ENCODE measurements around the gene ZNF770. TPM values are rescaled to one million over a fixed set of nuclear protein-coding genes. Genes with fewer than 3 reads are reported as not detected.

The ZNF770 gene
- total and polyA plus RNA-seq, 2 of the 4 experiments (the other 2 are of a cell fraction), result 9.4 to 26.5 TPM

DNA sequence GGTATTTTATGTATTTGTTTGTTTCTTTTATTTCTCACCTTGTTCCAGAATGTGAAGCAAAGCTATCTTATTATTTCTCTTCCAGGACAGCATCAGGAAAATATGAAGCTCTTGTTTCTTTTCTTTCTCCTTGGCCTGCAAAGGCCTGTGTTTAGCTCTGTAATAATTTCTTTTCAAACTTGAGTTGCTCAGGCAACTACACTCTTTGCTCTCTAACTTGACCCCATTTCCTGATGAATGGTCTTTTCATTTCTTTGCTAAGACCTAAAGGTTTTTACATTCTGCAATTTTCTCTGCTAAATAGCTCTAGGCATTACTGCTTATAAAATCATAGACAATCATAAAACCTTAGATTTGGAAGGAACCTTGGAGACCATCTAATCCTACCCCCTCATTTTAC is 26.2 kb upstream of the ZNF770 start:
- CTCF ChIA-PET, result interaction anchor here (1.0 kb wide), 1 partner anchor 14 kb away, joined by 4 read pairs; no protein-coding TSS in a partner anchor

More for the DNA sequence above, 26.2 kb upstream of the ZNF770 start:
- no peak overlapping the region for H3K4me2 ChIP-seq (ENCODE audit: low read depth, low read length)
- H3K4me3 ChIP-seq (ENCODE audit: insufficient read depth, low read depth, low read length), result no peak overlapping the region
- H2AFZ ChIP-seq (replicated peaks; ENCODE audit: low read length, poor library complexity), result no peak overlapping the region
- no peak overlapping the region for H2BK20ac ChIP-seq (ENCODE audit: low read depth, low read length)
- H3K9me1 ChIP-seq (ENCODE audit: insufficient read depth, low read length), result no peaks in the 10 kb centered on the region
- ATAC-seq (ENCODE audit: low read depth) (no peak), DNase-seq (no peak)
- intact Hi-C loops (cut with micrococcal nuclease) (no loop called here), in situ Hi-C loops (cut with MboI; ENCODE audit: low sequenced_read_pairs) (no loop called here), dilution Hi-C loops (cut with HindIII; ENCODE audit: low sequenced_read_pairs, unreplicated experiment) (no loop called here)
- H3K56ac ChIP-seq (ENCODE audit: extremely low read depth, insufficient read depth, low read length), result no peak overlapping the region
- H4K91ac ChIP-seq (ENCODE audit: insufficient read depth, low read depth, low read length), result no peak overlapping the region
- no peaks in the 10 kb centered on the region for H3K36me3 ChIP-seq (ENCODE audit: control insufficient read depth, insufficient read depth, low read length)
- H2BK120ac ChIP-seq (ENCODE audit: low read depth, low read length), result no peak overlapping the region
- no peak overlapping the region for H4K5ac ChIP-seq (ENCODE audit: low read depth, low read length)
- H4K20me1 ChIP-seq (ENCODE audit: insufficient read depth, low read length), result no peaks in the 10 kb centered on the region
- no peak overlapping the region for H3K18ac ChIP-seq (ENCODE audit: low read depth, low read length)
- H4K8ac ChIP-seq (ENCODE audit: low read depth in 2 of 2, low read length in 2 of 2), result no peak overlapping the region
- no peak overlapping the region for H3K4ac ChIP-seq (ENCODE audit: low read depth, low read length)
- H2BK15ac ChIP-seq (ENCODE audit: low read depth, low read length), result no peak overlapping the region
- H2AK5ac ChIP-seq (ENCODE audit: low read depth, low read length), result no peak overlapping the region
- no TSS peak for BruUV-seq (replicated peaks)
- H3K9ac ChIP-seq (ENCODE audit: low read depth, low read length), result no peak overlapping the region
- no peak for TF ChIP-seq SMC3 (IDR thresholded peaks at IDR 0.05; ENCODE audit: low read depth, low read length)
- no peak for TF ChIP-seq RAD21 (IDR thresholded peaks at IDR 0.05; ENCODE audit: low read length)
- TF ChIP-seq CHD1 (IDR thresholded peaks at IDR 0.05; ENCODE audit: low read depth, low read length), result no peak
- TF ChIP-seq NFE2L2 (IDR thresholded peaks at IDR 0.05; ENCODE audit: low read depth, low read length), result no peak
- no peak overlapping the region for H2AK9ac ChIP-seq (replicated peaks; ENCODE audit: low read depth, low read length, poor library complexity)
- no peak overlapping the region for H3K23ac ChIP-seq (ENCODE audit: low read depth, low read length)
- no peaks in the 10 kb centered on the region for H3K79me1 ChIP-seq (ENCODE audit: low read depth in 1 of 2, low read length in 2 of 2)
- no peaks in the 10 kb centered on the region; the same call in 1 of the 2 replicates for H3K27me3 ChIP-seq (ENCODE audit: control insufficient read depth, insufficient read depth, low read length)
- H2BK5ac ChIP-seq (ENCODE audit: low read depth, low read length, poor library complexity, severe bottlenecking), result no peak overlapping the region
- POLR2A ChIA-PET (ENCODE audit: unreplicated experiment), result no interaction called here
- no peaks in the 10 kb centered on the region for H3K9me3 ChIP-seq (ENCODE audit: control insufficient read depth, insufficient read depth, low read length)
- H3K14ac ChIP-seq (replicated peaks; ENCODE audit: low read depth, low read length), result no peak overlapping the region
- no peaks in the 10 kb centered on the region for H3K4me1 ChIP-seq (ENCODE audit: control insufficient read depth, insufficient read depth, low read length)
- no peak overlapping the region for H3K27ac ChIP-seq (ENCODE audit: insufficient read depth, low read length)
